Activated CD4-positive, alpha-beta T cell treated with anti-CD3 and anti-CD28 coated beads, Interleukin-2, amount 50 U/mL, for 16 hours (primary cell): ENCODE measurements around the gene PIK3R6.

Source experiments
- DNase-seq: peaks from one replicate; pipeline ENCODE4 v3.0.0-alpha.2; 2020

Gene PIK3R6

GRCh38 chr17:8867361-8867981 is at the start of gene PIK3R6:
Gene PIK3R6 (minus strand): TSS chr17:8867674. CDS start chr17:8849794, 17,880 bp downstream.
- DNase-seq, result no peak

GRCh38 chr17:8916466-8916865 is 49.0 kb upstream of the PIK3R6 start:
- no peak for DNase-seq

GRCh38 chr17:8914554-8914953 is 47.1 kb upstream of the PIK3R6 start:
- no peak for DNase-seq

GRCh38 chr17:8913879-8914278 is 46.4 kb upstream of the PIK3R6 start:
- DNase-seq, result no peak

- DNase-seq, result no peak
Measured at GRCh38 chr17:8913091-8913490, 45.6 kb upstream of the PIK3R6 start.

GRCh38 chr17:8912084-8912981 is 44.9 kb upstream of the PIK3R6 start:
- no peak for DNase-seq

- DNase-seq, result no peak
Measured at GRCh38 chr17:8910969-8911604, 43.6 kb upstream of the PIK3R6 start.

- no peak for DNase-seq
Measured at GRCh38 chr17:8909586-8910270, 42.3 kb upstream of the PIK3R6 start.

GRCh38 chr17:8905331-8905730 is 37.9 kb upstream of the PIK3R6 start:
- no peak for DNase-seq

GRCh38 chr17:8904686-8905085 is 37.2 kb upstream of the PIK3R6 start:
- DNase-seq, result no peak

- no peak for DNase-seq
Measured at GRCh38 chr17:8904201-8904600, 36.7 kb upstream of the PIK3R6 start.

- peak; percentile 39 for DNase-seq
Measured at GRCh38 chr17:8900626-8901585, 33.4 kb upstream of the PIK3R6 start.

GRCh38 chr17:8900207-8900606 is 32.7 kb upstream of the PIK3R6 start:
- no peak for DNase-seq

- no peak for DNase-seq
Measured at GRCh38 chr17:8898636-8899035, 31.2 kb upstream of the PIK3R6 start.

- DNase-seq, result no peak
Measured at GRCh38 chr17:8898126-8898525, 30.7 kb upstream of the PIK3R6 start.

GRCh38 chr17:8896641-8897635 is 29.5 kb upstream of the PIK3R6 start:
- no peak for DNase-seq

GRCh38 chr17:8896087-8896486 is 28.6 kb upstream of the PIK3R6 start:
- no peak for DNase-seq

GRCh38 chr17:8894673-8895578 is 27.5 kb upstream of the PIK3R6 start:
- DNase-seq, result peak; percentile 65

GRCh38 chr17:8894202-8894671 is 26.8 kb upstream of the PIK3R6 start:
- DNase-seq, result no peak
